Ovary (tissue), 3 donors: ENCODE results near the gene PLPPR3.

Experiments
- EP300 ChIP-seq: sonication (generic); formaldehyde crosslinking; IDR thresholded peaks from one replicate; pipeline ENCODE4 v1.6.1; 2017; ENCODE audit warnings: antibody characterized with exemption
- TF ChIP-seq, protein P1 (sequence below), 3 donors: fragments of 450-650 bp in 2 of 3; fragments of 200-600 bp in 1 of 3; IDR thresholded peaks; one replicate each; pipeline versions ENCODE4 v1.5.1 to v1.8.0; 2016 to 2022; ENCODE audit warnings: antibody characterized with exemption in 3 of 3, mild to moderate bottlenecking in 1 of 3
- donor health status: DM: no; HTN: no; CAD: no.

DNA sequence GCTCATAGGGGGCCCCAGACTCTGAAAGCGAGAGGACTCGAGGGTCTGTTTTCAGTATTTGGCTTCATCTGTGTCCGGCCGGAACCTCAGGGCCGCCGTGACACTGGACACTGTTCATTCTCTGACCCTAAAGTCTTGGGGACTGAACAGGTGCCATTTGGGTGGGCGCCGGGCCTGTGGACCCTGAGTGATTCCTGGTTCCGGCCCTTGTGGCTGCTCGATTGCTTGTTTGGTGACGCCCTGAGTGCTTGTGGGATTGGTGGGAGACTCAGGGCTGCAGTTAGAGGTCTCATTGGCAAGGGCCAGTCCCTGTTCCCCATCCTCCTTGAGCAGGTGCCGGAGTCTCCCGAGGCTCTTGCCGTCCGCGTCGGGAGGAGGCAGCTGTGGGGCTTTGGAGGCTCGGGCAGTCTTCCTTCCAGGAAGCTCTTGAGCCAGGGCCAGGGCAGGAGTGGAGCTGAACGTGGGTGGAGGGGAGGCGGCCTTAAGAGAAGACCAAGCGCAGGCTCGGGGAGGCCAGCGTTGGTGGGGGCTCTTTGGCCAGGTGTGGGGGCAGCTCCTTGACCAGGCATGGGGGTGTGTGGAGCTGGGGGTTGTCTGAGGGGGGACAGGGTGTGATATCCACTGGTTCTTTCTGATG is 19.8 kb downstream of the PLPPR3 start:
- TF ChIP-seq EP300 = no peak
- TF ChIP-seq, protein P1, sequence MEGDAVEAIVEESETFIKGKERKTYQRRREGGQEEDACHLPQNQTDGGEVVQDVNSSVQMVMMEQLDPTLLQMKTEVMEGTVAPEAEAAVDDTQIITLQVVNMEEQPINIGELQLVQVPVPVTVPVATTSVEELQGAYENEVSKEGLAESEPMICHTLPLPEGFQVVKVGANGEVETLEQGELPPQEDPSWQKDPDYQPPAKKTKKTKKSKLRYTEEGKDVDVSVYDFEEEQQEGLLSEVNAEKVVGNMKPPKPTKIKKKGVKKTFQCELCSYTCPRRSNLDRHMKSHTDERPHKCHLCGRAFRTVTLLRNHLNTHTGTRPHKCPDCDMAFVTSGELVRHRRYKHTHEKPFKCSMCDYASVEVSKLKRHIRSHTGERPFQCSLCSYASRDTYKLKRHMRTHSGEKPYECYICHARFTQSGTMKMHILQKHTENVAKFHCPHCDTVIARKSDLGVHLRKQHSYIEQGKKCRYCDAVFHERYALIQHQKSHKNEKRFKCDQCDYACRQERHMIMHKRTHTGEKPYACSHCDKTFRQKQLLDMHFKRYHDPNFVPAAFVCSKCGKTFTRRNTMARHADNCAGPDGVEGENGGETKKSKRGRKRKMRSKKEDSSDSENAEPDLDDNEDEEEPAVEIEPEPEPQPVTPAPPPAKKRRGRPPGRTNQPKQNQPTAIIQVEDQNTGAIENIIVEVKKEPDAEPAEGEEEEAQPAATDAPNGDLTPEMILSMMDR (IDR thresholded peaks at IDR 0.05) = no peak
